HG02623 (cell line): ENCODE results near the gene DUS1L.
A peak's percentile ranks its signal among the peaks of the same experiment; 100 is the strongest.

ENCODE experiments used
- ATAC-seq: cut with Tn5 transposase; IDR thresholded peaks from one replicate; pipeline ENCODE4 v1.9.1; 2021; ENCODE audit warnings: moderate library complexity; ENCODE audit not compliant: unreplicated experiment

DUS1L gene

GRCh38 chr17:82056729-82057621, 8.6 kb downstream of the DUS1L start:
- no peak for ATAC-seq

- ATAC-seq = no peak
Measured at GRCh38 chr17:82055965-82056728, 9.5 kb downstream of the DUS1L start.

GRCh38 chr17:82055023-82055964, 10.3 kb downstream of the DUS1L start:
- ATAC-seq = no peak

GRCh38 chr17:82054351-82055022, 11.1 kb downstream of the DUS1L start:
- ATAC-seq = no peak

- ATAC-seq = no peak
Measured at GRCh38 chr17:82053556-82054263, 11.9 kb downstream of the DUS1L start.

- no peak for ATAC-seq
Measured at GRCh38 chr17:82053130-82053529, 12.5 kb downstream of the DUS1L start.

GRCh38 chr17:82052638-82053059, 13.0 kb downstream of the DUS1L start:
- no peak for ATAC-seq

GRCh38 chr17:82051776-82052637, 13.6 kb downstream of the DUS1L start, which contains the start of the genes GPS1 and RFNG:
Gene GPS1 (plus strand): TSS chr17:82051898. CDS start chr17:82051932, 34 bp downstream.
Gene RFNG (minus strand): TSS chr17:82051811. CDS start chr17:82051766, 45 bp downstream.
- peak; percentile 61 for ATAC-seq

- no peak for ATAC-seq
Measured at GRCh38 chr17:82050761-82051641, 14.6 kb downstream of the DUS1L start.

- no peak for ATAC-seq
Measured at GRCh38 chr17:82050152-82050760, 15.3 kb downstream of the DUS1L start.

- ATAC-seq = no peak
Measured at GRCh38 chr17:82049521-82049971, 16.1 kb downstream of the DUS1L start.

- no peak for ATAC-seq
Measured at GRCh38 chr17:82049106-82049505, 16.5 kb downstream of the DUS1L start.

- ATAC-seq = no peak
Measured at GRCh38 chr17:82048571-82048971, 17.0 kb downstream of the DUS1L start.

- no peak for ATAC-seq
Measured at GRCh38 chr17:82047914-82048570, 17.6 kb downstream of the DUS1L start.

- ATAC-seq = no peak
Measured at GRCh38 chr17:82047379-82047778, 18.2 kb downstream of the DUS1L start.

- ATAC-seq = no peak
Measured at GRCh38 chr17:82046903-82047302, 18.7 kb downstream of the DUS1L start.
